Measurements from ENCODE around the gene IFITM5.

- TF ChIP-seq CTCF (conservative IDR thresholded peaks at IDR 0.05; ENCODE audit: low read depth, low read length) (no peak), RFX5 (IDR thresholded peaks at IDR 0.05; ENCODE audit: low read depth, low read length) (no peak), POLR2A (IDR thresholded peaks at IDR 0.05; ENCODE audit: low read depth, low read length) (no peak), RAD21 (IDR thresholded peaks at IDR 0.05; ENCODE audit: low read length) (no peak), MXI1 (IDR thresholded peaks at IDR 0.05; ENCODE audit: borderline replicate concordance, low read depth, low read length) (no peak)
Measured at GRCh38 chr11:256952-257737, 42.2 kb downstream of the IFITM5 start.
